Mesothelial cell of epicardium (in vitro differentiated cells): ENCODE results near the gene GPR135. TPM values are rescaled to one million over a fixed set of nuclear protein-coding genes. Genes with fewer than 3 reads are reported as not detected.
"Not testable (repeated sequence)": the region's sequence is repeated elsewhere in the genome, so short reads cannot be mapped to it uniquely, and the experiment has no call there.

Experiments
- DNase-seq, 2 experiments: peaks; one replicate each; pipeline ENCODE4 v3.0.0; 2021; ENCODE audit warnings: low spot score in 2 of 2; ENCODE audit not compliant: unreplicated experiment in 2 of 2
- H3K27ac Mint-ChIP-seq: 2 replicates; pipeline ENCODE4 v1.8.0; 2021; ENCODE audit warnings: mixed read lengths
- H3K27me3 Mint-ChIP-seq: 2 replicates; pipeline ENCODE4 v1.8.0; 2021; ENCODE audit warnings: low read depth, mixed read lengths
- H3K36me3 Mint-ChIP-seq: 2 replicates; pipeline ENCODE4 v1.8.0; 2021; ENCODE audit warnings: mixed read lengths
- H3K4me1 Mint-ChIP-seq: 2 replicates; pipeline ENCODE4 v1.8.0; 2021; ENCODE audit warnings: mixed read lengths
- H3K4me3 Mint-ChIP-seq: 2 replicates; pipeline ENCODE4 v1.8.0; 2021; ENCODE audit warnings: mild to moderate bottlenecking, moderate library complexity, mixed read lengths
- H3K9me3 Mint-ChIP-seq: 2 replicates; pipeline ENCODE4 v1.8.0; 2021; ENCODE audit warnings: mixed read lengths
- total RNA-seq: library from RNA; stranded (reverse); gene quantifications from 3 replicates; pipeline ENCODE4 v1.2.1, GENCODE V29; 2021
- TF ChIP-seq, protein P1 (sequence below): fragments of 200-600 bp; sonication (generic); IDR thresholded peaks from one replicate; pipeline ENCODE4 v1.5.0; 2021; ENCODE audit warnings: antibody characterized with exemption; ENCODE audit not compliant: unreplicated experiment

Gene GPR135
- total RNA-seq, 1 donor from 2014 or later = 4.2 TPM

DNA sequence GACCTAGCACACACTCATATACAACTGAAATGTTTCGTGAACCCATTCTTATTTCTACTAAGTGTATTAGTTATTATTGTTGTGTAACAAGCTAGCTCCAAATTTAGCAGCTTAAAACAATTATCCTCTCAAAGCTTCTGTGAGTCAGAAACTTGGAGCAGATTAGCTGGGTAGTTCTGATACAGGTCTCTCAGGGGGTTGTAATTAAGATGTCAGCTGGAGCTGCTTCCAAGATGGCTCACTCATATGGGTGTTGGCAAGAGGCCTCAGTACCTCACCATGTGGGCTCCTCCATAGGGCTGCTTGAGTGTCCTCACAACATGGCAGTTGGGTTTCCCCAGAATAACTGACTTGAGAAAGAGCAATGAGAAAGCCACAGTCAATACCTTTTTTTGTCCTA, 9.8 kb downstream of the GPR135 start:
- Mint-ChIP-seq H3K4me1 (no peaks in the 10 kb centered on the region), H3K9me3 (peaks cover 11% of the 10 kb centered on the region), H3K36me3 (peaks cover 22% of the 10 kb centered on the region), H3K27ac (no peak overlapping the region), H3K4me3 (no peak overlapping the region), H3K27me3 (no peaks in the 10 kb centered on the region)
- TF ChIP-seq, protein P1, sequence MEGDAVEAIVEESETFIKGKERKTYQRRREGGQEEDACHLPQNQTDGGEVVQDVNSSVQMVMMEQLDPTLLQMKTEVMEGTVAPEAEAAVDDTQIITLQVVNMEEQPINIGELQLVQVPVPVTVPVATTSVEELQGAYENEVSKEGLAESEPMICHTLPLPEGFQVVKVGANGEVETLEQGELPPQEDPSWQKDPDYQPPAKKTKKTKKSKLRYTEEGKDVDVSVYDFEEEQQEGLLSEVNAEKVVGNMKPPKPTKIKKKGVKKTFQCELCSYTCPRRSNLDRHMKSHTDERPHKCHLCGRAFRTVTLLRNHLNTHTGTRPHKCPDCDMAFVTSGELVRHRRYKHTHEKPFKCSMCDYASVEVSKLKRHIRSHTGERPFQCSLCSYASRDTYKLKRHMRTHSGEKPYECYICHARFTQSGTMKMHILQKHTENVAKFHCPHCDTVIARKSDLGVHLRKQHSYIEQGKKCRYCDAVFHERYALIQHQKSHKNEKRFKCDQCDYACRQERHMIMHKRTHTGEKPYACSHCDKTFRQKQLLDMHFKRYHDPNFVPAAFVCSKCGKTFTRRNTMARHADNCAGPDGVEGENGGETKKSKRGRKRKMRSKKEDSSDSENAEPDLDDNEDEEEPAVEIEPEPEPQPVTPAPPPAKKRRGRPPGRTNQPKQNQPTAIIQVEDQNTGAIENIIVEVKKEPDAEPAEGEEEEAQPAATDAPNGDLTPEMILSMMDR = no peak
- no peak for DNase-seq

DNA sequence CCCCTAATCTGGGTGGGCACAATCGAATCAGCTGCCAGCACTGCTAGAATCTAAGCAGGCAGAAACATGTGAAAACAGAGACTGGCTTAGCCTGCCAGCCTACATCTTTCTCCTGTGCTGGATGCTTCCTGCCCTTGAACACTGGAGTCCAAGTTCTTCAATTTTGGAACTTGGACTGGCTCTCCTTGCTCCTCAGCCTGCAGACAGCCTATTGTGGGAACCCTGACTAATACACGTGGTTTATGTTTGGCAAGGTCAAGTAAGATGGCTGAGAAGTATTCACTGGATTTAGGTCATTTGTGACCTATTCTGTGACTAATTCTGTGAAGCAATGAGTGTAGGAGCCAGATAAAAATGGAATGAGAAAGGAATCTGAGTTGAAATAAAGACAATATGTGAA, 11.0 kb downstream of the GPR135 start:
- no peaks in the 10 kb centered on the region for H3K4me1 Mint-ChIP-seq
- TF ChIP-seq, protein P1 = no peak
- peaks cover 22% of the 10 kb centered on the region for H3K36me3 Mint-ChIP-seq
- no peak overlapping the region for H3K27ac Mint-ChIP-seq
- no peak overlapping the region for H3K4me3 Mint-ChIP-seq
- H3K9me3 Mint-ChIP-seq = peaks cover 11% of the 10 kb centered on the region
- no peak for DNase-seq
- H3K27me3 Mint-ChIP-seq = no peaks in the 10 kb centered on the region

DNA sequence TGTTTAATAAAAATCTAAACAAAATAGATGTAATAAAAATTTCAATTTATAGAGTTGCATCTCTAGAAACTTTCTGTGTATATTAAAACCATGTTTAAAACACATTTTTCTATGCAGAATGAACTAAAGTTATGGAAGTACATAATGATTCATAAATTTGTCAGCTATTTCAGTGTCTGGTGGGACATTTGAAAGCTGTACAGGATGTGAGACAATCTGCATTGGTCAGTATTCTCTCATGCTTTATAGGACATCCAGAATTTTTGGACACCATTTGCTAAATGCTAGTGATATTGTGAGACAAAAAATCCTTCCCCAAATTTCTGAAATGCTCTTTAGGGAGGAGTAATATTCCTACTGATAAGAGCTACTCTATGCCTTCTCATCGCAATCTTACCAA, 13.3 kb downstream of the GPR135 start:
- Mint-ChIP-seq H3K27ac (no peak overlapping the region), H3K36me3 (peaks cover 8% of the 10 kb centered on the region), H3K27me3 (no peaks in the 10 kb centered on the region), H3K9me3 (peaks cover 1% of the 10 kb centered on the region), H3K4me1 (peaks cover 7% of the 10 kb centered on the region), H3K4me3 (no peak overlapping the region)
- DNase-seq = no peak
- TF ChIP-seq, protein P1 = no peak

- TF ChIP-seq, protein P1 = no peak
- DNase-seq = no peak
- peaks cover 7% of the 10 kb centered on the region for H3K4me1 Mint-ChIP-seq
- H3K4me3 Mint-ChIP-seq = no peak overlapping the region
- H3K9me3 Mint-ChIP-seq = no peaks in the 10 kb centered on the region
- H3K27ac Mint-ChIP-seq = no peak overlapping the region
- peaks cover under 1% of the 10 kb centered on the region for H3K27me3 Mint-ChIP-seq
- H3K36me3 Mint-ChIP-seq = peaks cover 3% of the 10 kb centered on the region
Observed at GRCh38 chr14:59450716-59451115, 14.5 kb downstream of the GPR135 start.

DNA sequence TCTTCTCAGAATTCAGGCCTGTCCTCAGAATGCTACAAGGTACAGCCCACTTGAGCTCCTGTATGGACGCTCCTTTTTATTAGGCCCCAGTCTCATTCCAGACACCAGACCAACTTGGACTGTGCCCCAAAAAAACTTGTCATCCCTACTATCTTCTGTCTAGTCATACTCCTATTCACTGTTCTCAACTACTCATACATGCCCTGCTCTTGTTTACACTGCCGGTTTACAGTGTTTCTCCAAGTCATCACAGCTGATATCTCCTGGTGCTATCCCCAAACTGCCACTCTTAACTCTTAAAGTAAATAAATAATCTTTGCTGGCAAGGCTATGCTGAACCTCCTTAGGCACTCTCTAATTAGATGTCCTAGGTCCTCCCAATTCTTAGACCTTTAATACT, 16.5 kb downstream of the GPR135 start:
- not testable (repeated sequence) for H3K27ac Mint-ChIP-seq, DNase-seq, H3K4me3 Mint-ChIP-seq, H3K4me1 Mint-ChIP-seq, H3K36me3 Mint-ChIP-seq, H3K9me3 Mint-ChIP-seq, H3K27me3 Mint-ChIP-seq

DNA sequence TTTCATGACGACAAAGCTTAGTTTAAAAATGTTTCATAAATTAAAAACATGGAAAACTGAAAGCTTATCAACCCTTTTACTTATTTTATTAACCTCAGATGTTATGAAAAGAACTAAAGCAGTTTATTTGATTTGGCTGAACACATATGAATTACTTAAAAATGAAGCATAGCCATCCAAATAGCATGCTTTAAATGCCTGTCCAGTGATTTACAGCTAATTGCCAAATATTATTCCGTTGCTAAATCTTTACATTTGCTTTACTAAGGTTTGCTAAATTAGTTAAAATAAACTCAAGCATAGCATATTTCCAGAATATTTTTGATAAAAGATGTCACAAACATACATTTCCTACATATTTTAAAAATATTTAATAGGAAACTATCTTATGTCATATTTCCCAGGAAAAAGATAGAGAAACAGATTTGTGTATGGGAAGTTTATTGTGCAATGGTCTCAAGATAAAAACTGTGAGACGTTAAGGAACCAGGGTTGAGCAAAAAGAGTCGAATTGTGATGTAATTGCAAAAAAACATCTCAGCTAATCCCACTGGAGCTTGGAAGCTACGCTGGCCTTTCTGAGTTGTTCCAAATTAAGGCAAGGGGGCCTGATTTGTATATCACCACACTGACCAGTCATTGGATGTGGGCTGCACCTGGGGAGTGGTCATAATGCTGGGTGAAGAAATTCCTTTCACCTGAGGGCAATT, 25.8 kb downstream of the GPR135 start:
- no peak for DNase-seq
- Mint-ChIP-seq H3K4me1 (peaks cover 27% of the 10 kb centered on the region), H3K27me3 (no peaks in the 10 kb centered on the region), H3K9me3 (peaks cover 6% of the 10 kb centered on the region), H3K27ac (no peak overlapping the region), H3K4me3 (no peak overlapping the region), H3K36me3 (no peaks in the 10 kb centered on the region)
- TF ChIP-seq, protein P1 = no peak
